Endothelial cell of umbilical vein (primary cell): ENCODE measurements around the gene UTP18. TPM values are rescaled to one million over a fixed set of nuclear protein-coding genes. Genes with fewer than 3 reads are reported as not detected.

ENCODE experiments used
- BruUV-seq: library from RNA; stranded (reverse); fragments of 400-500 nt; replicated peaks from 2 replicates; lab custom pipeline; 2021; lab: Mats Ljungman, UMichigan
- CTCF ChIA-PET: fragments of 300-600, 350-600 bp; sonication (Branson Sonifier 250); formaldehyde crosslinking; loops from one replicate; lab custom pipeline; 2021; ENCODE audit warnings: antibody characterized with exemption, inconsistent platforms; lab: Charles Lee
- POLR2A ChIA-PET: fragments of 300-600, 350-600 bp; sonication (Branson Sonifier 250); formaldehyde crosslinking; loops from one replicate; lab custom pipeline; 2021; ENCODE audit warnings: antibody characterized with exemption, inconsistent platforms; lab: Charles Lee
- DNase-seq: peaks from one replicate; pipeline ENCODE4 v3.0.0-alpha.2; 2011; ENCODE audit warnings: low read depth, low spot score
- FAIRE-seq: peaks from 2 replicates; lab custom pipeline; 2011; peaks lifted over from hg19 to GRCh38; lab: Jason Lieb, UNC
- H2AFZ ChIP-seq: 2 replicates; pipeline ENCODE4 v1.6.0; 2012; ENCODE audit warnings: low read depth, low read length, control low read depth, inconsistent platforms
- H3K27ac ChIP-seq: 2 replicates; pipeline ENCODE4 v1.5.1; 2011; ENCODE audit warnings: low read depth, mild to moderate bottlenecking, control low read depth, low read length, moderate library complexity; ENCODE audit not compliant: insufficient read depth
- H3K27me3 ChIP-seq, 2 experiments: 2 replicates each; pipeline versions ENCODE4 v1.6.0 to v1.6.1; 2011; ENCODE audit warnings: low read length in 2 of 2, mixed read lengths in 1 of 2; ENCODE audit not compliant: control insufficient read depth in 2 of 2, insufficient read depth in 2 of 2
- H3K36me3 ChIP-seq, 2 experiments: 2 replicates in 1 of 2; 3 replicates in 1 of 2; pipeline ENCODE4 v1.5.1; 2011; ENCODE audit warnings: low read length in 2 of 2, mild to moderate bottlenecking in 1 of 2, moderate library complexity in 1 of 2; ENCODE audit not compliant: control insufficient read depth in 2 of 2, insufficient read depth in 2 of 2; ENCODE audit errors: extremely low read depth in 1 of 2
- H3K4me1 ChIP-seq: 3 replicates; pipeline ENCODE4 v1.5.1; 2011; ENCODE audit warnings: mild to moderate bottlenecking, low read length; ENCODE audit not compliant: control insufficient read depth, insufficient read depth; ENCODE audit errors: extremely low read depth
- H3K4me2 ChIP-seq: 2 replicates; pipeline ENCODE4 v1.6.1; 2011; ENCODE audit warnings: low read length, control low read depth, mixed read lengths; ENCODE audit not compliant: insufficient read depth
- H3K4me3 ChIP-seq, 3 experiments: fragments of 200-600 bp in 1 of 3; sonication (generic), shearing (Covaris generic) in 1 of 3; replicated peaks in 1 of 3; 2 replicates each; pipeline ENCODE4 v1.5.1; 2011 to 2016; ENCODE audit warnings: control low read depth in 3 of 3, low read length in 3 of 3, mild to moderate bottlenecking in 2 of 3, inconsistent platforms in 1 of 3, low read depth in 1 of 3, moderate library complexity in 1 of 3; ENCODE audit not compliant: insufficient read depth in 1 of 3
- H3K79me2 ChIP-seq: 2 replicates; pipeline ENCODE4 v1.6.0; 2012; ENCODE audit warnings: low read length, inconsistent platforms; ENCODE audit not compliant: control insufficient read depth, insufficient read depth
- H3K9ac ChIP-seq: replicated peaks from 2 replicates; pipeline ENCODE3; 2011; ENCODE audit warnings: low read length, control low read depth; ENCODE audit not compliant: insufficient read depth; ENCODE audit errors: extremely low read depth
- H3K9me1 ChIP-seq: replicated peaks from 3 replicates; pipeline ENCODE4 v1.6.0; 2011; ENCODE audit warnings: mild to moderate bottlenecking, low read length; ENCODE audit not compliant: control insufficient read depth, insufficient read depth; ENCODE audit errors: extremely low read depth
- H3K9me3 ChIP-seq: replicated peaks from 2 replicates; pipeline ENCODE4 v1.5.1; 2012; ENCODE audit warnings: low read length, inconsistent platforms; ENCODE audit not compliant: control insufficient read depth, insufficient read depth
- H4K20me1 ChIP-seq: replicated peaks from 2 replicates; pipeline ENCODE3; 2011; ENCODE audit warnings: mild to moderate bottlenecking, low read length; ENCODE audit not compliant: control insufficient read depth, insufficient read depth; ENCODE audit errors: extremely low read depth
- EZH2 ChIP-seq: IDR thresholded peaks from 2 replicates; pipeline ENCODE4 v1.6.1; 2012; ENCODE audit warnings: borderline replicate concordance, low read depth, mild to moderate bottlenecking, moderate library complexity, low read length, inconsistent platforms; ENCODE audit not compliant: severe bottlenecking
- FOS ChIP-seq: IDR thresholded peaks from 2 replicates; pipeline ENCODE4 v1.6.1; 2011; ENCODE audit warnings: mild to moderate bottlenecking, low read length, moderate library complexity, borderline replicate concordance; ENCODE audit not compliant: insufficient read depth
- GATA2 ChIP-seq: IDR thresholded peaks from 2 replicates; pipeline ENCODE4 v1.7.0; 2011; ENCODE audit warnings: low read depth, mild to moderate bottlenecking, moderate library complexity, mixed read lengths, low read length; ENCODE audit not compliant: insufficient read length, insufficient read depth
- JUN ChIP-seq: IDR thresholded peaks from 2 replicates; pipeline ENCODE4 v1.6.1; 2011; ENCODE audit warnings: borderline replicate concordance, low read depth; ENCODE audit not compliant: insufficient read length, insufficient read depth
- MYC ChIP-seq: IDR thresholded peaks from one replicate; pipeline ENCODE4 v1.6.1; 2011; ENCODE audit warnings: mild to moderate bottlenecking, low read depth, low read length
- POLR2A ChIP-seq: IDR thresholded peaks from 2 replicates; pipeline ENCODE4 v1.6.1; 2012; ENCODE audit warnings: low read depth, mild to moderate bottlenecking, control low read depth, low read length
- POLR2AphosphoS5 ChIP-seq: IDR thresholded peaks from 2 replicates; pipeline ENCODE4 v1.6.1; 2012; ENCODE audit warnings: low read depth, mild to moderate bottlenecking, control low read depth, low read length, moderate library complexity; ENCODE audit not compliant: insufficient read depth
- dilution Hi-C: fragments of 300-500 bp; cut with MboI; formaldehyde crosslinking; loops from one replicate; pipeline ENCODE4 v1.15.0; 2019; ENCODE audit warnings: low sequenced_read_pairs; ENCODE audit not compliant: extremely low pct_ligation_motif_present
- intact Hi-C: fragments of 100-400 bp; cut with micrococcal nuclease; formaldehyde crosslinking; loops from one replicate; pipeline ENCODE4 v1.10.0; 2022
- polyA plus RNA-seq, 4 experiments: library from polyadenylated mRNA; depleted of rRNA in 3 of 4; stranded (reverse) in 3 of 4; unstranded in 1 of 4; fragments of >200 nt; gene quantifications; 2 replicates each; pipeline versions ENCODE4 v1.2.1 to v1.2.3, GENCODE V29; 2011 to 2012; ENCODE audit warnings: missing spikeins in 1 of 4
- total RNA-seq: library from RNA; stranded (reverse); gene quantifications from 2 replicates; pipeline ENCODE4 v1.2.3, GENCODE V29; 2021
- TF ChIP-seq, protein P1 (sequence below): IDR thresholded peaks from 2 replicates; pipeline ENCODE4 v1.6.1; 2011; ENCODE audit not compliant: insufficient read depth, insufficient read length
- TF ChIP-seq, protein P2 (sequence below), 2 donors: IDR thresholded peaks; 1 replicate in 1 of 2; 2 replicates in 1 of 2; pipeline ENCODE4 v1.5.1; 2011; ENCODE audit warnings: low read length in 2 of 2, mild to moderate bottlenecking in 2 of 2, moderate library complexity in 2 of 2, control low read depth in 1 of 2, inconsistent platforms in 1 of 2, low read depth in 1 of 2; ENCODE audit not compliant: insufficient read depth in 1 of 2; ENCODE audit errors: extremely low read depth in 1 of 2

Gene UTP18
- total and polyA plus RNA-seq, 2 donors (not counting 3 experiments of a cell fraction or from before 2014, with no cell fraction given) = 9.1 to 29.3 TPM

DNA sequence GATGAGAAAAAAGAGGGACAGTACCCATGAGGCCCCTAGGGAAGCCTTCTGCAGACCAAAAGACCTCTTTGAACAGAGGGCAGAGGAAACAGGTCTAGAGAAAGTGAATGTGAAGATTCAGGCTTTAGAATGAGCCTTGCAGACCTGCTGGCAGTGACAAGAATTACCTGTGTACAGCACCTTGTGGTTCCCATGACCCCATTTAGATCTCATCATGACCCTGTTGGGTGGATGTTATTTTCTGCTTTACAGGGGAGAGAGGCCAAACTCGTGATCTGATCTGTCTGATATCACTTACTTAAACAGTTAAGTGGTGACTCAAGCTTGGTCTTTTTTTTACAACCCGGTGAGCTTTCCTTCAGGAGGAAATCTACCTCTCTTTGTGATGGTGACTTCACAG, 81.9 kb downstream of the UTP18 start:
- Histone ChIP-seq H3K9ac (no peak overlapping the region), H3K36me3 (no peaks in the 10 kb centered on the region), H4K20me1 (no peaks in the 10 kb centered on the region), H3K4me3 (no peak overlapping the region), H3K27ac (no peak overlapping the region), H3K4me1 (no peaks in the 10 kb centered on the region), H3K79me2 (no peaks in the 10 kb centered on the region), H3K4me2 (no peak overlapping the region), H3K9me1 (no peaks in the 10 kb centered on the region), H3K9me3 (no peaks in the 10 kb centered on the region), H3K27me3 (no peaks in the 10 kb centered on the region), H2AFZ (no peak overlapping the region)
- dilution Hi-C loops (no loop called here), intact Hi-C loops (no loop called here)
- FAIRE-seq = no peak
- DNase-seq = no peak
- TF ChIP-seq POLR2AphosphoS5 (no peak), JUN (no peak), EZH2 (no peak), GATA2 (no peak), FOS (no peak), MYC (no peak), POLR2A (no peak)
- TF ChIP-seq, protein P1, sequence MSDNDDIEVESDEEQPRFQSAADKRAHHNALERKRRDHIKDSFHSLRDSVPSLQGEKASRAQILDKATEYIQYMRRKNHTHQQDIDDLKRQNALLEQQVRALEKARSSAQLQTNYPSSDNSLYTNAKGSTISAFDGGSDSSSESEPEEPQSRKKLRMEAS = no peak
- TF ChIP-seq, protein P2, sequence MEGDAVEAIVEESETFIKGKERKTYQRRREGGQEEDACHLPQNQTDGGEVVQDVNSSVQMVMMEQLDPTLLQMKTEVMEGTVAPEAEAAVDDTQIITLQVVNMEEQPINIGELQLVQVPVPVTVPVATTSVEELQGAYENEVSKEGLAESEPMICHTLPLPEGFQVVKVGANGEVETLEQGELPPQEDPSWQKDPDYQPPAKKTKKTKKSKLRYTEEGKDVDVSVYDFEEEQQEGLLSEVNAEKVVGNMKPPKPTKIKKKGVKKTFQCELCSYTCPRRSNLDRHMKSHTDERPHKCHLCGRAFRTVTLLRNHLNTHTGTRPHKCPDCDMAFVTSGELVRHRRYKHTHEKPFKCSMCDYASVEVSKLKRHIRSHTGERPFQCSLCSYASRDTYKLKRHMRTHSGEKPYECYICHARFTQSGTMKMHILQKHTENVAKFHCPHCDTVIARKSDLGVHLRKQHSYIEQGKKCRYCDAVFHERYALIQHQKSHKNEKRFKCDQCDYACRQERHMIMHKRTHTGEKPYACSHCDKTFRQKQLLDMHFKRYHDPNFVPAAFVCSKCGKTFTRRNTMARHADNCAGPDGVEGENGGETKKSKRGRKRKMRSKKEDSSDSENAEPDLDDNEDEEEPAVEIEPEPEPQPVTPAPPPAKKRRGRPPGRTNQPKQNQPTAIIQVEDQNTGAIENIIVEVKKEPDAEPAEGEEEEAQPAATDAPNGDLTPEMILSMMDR (IDR thresholded peaks at IDR 0.05; ENCODE audit: extremely low read depth in 1 of 2, insufficient read depth in 1 of 2, low read depth in 1 of 2, low read length in 2 of 2) = no peak
- POLR2A ChIA-PET = no interaction called here
- BruUV-seq = no TSS peak
- CTCF ChIA-PET = no interaction called here
